D721Med (cell line): ENCODE measurements around the gene MARCHF3.

Experiments used
- DNase-seq: peaks from one replicate; pipeline ENCODE4 v3.0.0; 2011; ENCODE audit warnings: low spot score; ENCODE audit not compliant: insufficient read length
- FAIRE-seq: peaks from 2 replicates; lab custom pipeline; 2011; peaks lifted over from hg19 to GRCh38; lab: Jason Lieb, UNC
- TF ChIP-seq, protein P1 (sequence below): IDR thresholded peaks from 2 replicates; pipeline ENCODE4 v1.5.1; 2012; ENCODE audit warnings: mild to moderate bottlenecking, control low read depth; ENCODE audit not compliant: insufficient read depth; ENCODE audit errors: missing control alignments

Gene MARCHF3

GRCh38 chr5:127070243-127070642 lies 39.9 kb upstream of the MARCHF3 start:
- FAIRE-seq (no peak), DNase-seq (no peak)
- TF ChIP-seq, protein P1, sequence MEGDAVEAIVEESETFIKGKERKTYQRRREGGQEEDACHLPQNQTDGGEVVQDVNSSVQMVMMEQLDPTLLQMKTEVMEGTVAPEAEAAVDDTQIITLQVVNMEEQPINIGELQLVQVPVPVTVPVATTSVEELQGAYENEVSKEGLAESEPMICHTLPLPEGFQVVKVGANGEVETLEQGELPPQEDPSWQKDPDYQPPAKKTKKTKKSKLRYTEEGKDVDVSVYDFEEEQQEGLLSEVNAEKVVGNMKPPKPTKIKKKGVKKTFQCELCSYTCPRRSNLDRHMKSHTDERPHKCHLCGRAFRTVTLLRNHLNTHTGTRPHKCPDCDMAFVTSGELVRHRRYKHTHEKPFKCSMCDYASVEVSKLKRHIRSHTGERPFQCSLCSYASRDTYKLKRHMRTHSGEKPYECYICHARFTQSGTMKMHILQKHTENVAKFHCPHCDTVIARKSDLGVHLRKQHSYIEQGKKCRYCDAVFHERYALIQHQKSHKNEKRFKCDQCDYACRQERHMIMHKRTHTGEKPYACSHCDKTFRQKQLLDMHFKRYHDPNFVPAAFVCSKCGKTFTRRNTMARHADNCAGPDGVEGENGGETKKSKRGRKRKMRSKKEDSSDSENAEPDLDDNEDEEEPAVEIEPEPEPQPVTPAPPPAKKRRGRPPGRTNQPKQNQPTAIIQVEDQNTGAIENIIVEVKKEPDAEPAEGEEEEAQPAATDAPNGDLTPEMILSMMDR = no peak

DNA sequence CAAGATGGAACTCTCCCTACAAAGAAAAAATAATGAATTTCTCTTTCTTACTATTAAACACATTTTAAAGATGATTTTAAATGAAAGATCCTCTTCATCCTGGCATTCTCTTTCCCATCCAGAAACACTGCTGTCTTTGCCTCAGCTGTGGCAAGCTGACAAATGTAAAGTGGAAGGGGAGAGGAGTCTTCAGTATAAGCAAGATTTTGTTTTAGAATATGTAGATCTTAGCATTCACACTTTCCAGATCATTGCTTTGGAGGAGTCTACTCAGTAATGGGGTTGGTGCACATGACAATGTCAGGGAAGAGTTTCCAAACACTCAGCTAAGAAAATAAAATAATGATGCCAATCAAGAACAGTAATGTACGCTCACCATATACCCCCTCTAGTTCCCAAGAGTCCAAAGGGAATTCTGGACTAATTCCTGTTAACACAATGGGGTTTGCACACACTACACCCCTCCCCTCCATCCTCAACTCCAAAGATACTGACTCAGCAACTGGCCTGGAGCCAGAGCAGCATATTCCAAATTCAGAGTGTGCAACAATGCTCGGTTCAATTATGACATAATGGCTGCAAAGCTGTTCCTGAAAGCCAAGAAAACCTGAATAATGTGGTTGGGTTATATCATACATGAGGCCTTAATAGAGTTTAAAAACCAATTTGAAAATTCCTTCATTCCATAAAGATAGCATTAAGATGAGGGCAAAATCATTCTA lies 38.3 kb upstream of the MARCHF3 start:
- TF ChIP-seq, protein P1 = no peak
- DNase-seq = no peak
- no peak for FAIRE-seq

DNA sequence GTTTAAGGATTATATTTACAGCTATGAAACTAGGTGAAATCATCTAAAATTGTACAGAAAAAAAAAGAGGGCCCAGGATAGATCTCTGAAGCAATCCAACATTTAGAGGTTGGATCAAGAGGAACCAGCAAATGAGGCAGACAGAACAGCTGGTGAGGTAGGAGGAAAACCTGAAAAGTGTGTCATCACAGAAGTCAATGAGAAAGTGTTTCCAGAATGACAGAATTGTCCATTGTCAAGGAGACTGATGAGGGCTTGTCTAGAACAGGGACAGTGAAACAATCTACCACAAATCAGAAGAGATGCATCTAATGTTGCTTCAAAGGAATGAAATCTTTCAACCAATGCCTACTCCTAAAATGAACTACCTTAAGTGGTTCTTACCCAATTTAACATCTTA lies 36.4 kb upstream of the MARCHF3 start:
- no peak for FAIRE-seq
- TF ChIP-seq, protein P1 = no peak
- DNase-seq = no peak

GRCh38 chr5:127064253-127064840 lies 34.0 kb upstream of the MARCHF3 start:
- no peak for DNase-seq
- TF ChIP-seq, protein P1 = no peak
- FAIRE-seq = no peak

DNA sequence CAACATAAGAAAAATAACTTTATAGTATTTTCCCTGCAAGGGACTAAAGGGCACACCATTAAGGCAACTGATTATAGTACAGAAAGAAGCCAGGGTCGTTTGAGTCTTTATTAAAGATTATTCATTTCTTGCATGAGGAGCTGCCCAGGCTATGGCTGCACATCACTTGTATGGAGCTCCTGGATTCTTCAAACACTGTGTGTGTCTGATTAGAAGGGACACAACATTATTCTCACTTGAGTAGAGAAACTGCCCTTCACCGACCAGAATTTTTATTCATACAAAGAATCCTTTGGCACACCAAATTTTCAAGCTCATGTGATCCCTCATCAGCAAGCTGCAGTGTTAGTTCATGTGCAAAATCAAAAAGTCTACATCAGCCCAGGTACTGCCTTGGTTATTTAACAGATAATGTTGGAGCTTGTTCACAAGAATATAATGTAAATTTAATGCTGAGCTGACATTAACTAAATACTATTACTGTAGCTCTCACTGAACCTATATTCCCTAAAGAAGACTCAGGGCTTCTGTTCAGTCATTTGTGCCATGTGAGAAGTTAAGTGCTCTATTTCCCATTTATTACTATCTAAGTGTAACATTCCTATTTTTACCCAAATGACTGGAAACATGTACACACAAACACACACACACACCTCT lies 33.0 kb upstream of the MARCHF3 start:
- FAIRE-seq (no peak), DNase-seq (no peak)
- TF ChIP-seq, protein P1 = no peak

- DNase-seq (no peak), FAIRE-seq (no peak)
- TF ChIP-seq, protein P1 = no peak
Observed at GRCh38 chr5:127061956-127062355, 31.6 kb upstream of the MARCHF3 start.
